Upper lobe of left lung (tissue), 4 donors: ENCODE results near the gene ACTR3C.
"Not testable (repeated sequence)": the region's sequence is repeated elsewhere in the genome, so short reads cannot be mapped to it uniquely, and the experiment has no call there.

Source experiments
- POLR2A ChIP-seq, 4 donors: fragments of 450-650 bp; IDR thresholded peaks; one replicate each; pipeline ENCODE4 v1.5.1; 2016 to 2017; ENCODE audit warnings: antibody characterized with exemption in 4 of 4, mild to moderate bottlenecking in 2 of 4
- TF ChIP-seq, protein P1 (sequence below), 6 experiments: fragments of 450-650 bp in 4 of 6; fragments of 200-600 bp in 2 of 6; sonication (generic) in 2 of 6; IDR thresholded peaks; one replicate each; pipeline ENCODE4 v1.5.1; 2016 to 2019; ENCODE audit warnings: antibody characterized with exemption in 6 of 6

GRCh38 chr7:150266953-150267665 is 56.2 kb downstream of the ACTR3C start:
- TF ChIP-seq, protein P1, sequence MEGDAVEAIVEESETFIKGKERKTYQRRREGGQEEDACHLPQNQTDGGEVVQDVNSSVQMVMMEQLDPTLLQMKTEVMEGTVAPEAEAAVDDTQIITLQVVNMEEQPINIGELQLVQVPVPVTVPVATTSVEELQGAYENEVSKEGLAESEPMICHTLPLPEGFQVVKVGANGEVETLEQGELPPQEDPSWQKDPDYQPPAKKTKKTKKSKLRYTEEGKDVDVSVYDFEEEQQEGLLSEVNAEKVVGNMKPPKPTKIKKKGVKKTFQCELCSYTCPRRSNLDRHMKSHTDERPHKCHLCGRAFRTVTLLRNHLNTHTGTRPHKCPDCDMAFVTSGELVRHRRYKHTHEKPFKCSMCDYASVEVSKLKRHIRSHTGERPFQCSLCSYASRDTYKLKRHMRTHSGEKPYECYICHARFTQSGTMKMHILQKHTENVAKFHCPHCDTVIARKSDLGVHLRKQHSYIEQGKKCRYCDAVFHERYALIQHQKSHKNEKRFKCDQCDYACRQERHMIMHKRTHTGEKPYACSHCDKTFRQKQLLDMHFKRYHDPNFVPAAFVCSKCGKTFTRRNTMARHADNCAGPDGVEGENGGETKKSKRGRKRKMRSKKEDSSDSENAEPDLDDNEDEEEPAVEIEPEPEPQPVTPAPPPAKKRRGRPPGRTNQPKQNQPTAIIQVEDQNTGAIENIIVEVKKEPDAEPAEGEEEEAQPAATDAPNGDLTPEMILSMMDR (IDR thresholded peaks at IDR 0.05) = not testable (repeated sequence)
- TF ChIP-seq POLR2A (IDR thresholded peaks at IDR 0.05) = not testable (repeated sequence)
